SK-N-MC (cell line): ENCODE data around the gene IGFBP3.

ENCODE experiments used
- EZH2 ChIP-seq: fragments of 200-600 bp; sonication (generic); IDR thresholded peaks from one replicate; pipeline ENCODE4 v1.6.1; 2017; ENCODE audit warnings: antibody characterized with exemption
- POLR2AphosphoS5 ChIP-seq: IDR thresholded peaks from 2 replicates; pipeline ENCODE4 v1.6.1; 2012; ENCODE audit warnings: mild to moderate bottlenecking, low read depth, low read length, borderline replicate concordance

- TF ChIP-seq EZH2 = no peak
- TF ChIP-seq POLR2AphosphoS5 = no peak
Measured at GRCh38 chr7:45919231-45919784, 1.8 kb downstream of the IGFBP3 start.
